GM19438 (cell line): ENCODE results near the gene ANKRD30BL.
"Not testable (repeated sequence)": the region's sequence is repeated elsewhere in the genome, so short reads cannot be mapped to it uniquely, and the experiment has no call there.

Experiments
- ATAC-seq: cut with Tn5 transposase; IDR thresholded peaks from one replicate; pipeline ENCODE4 v1.9.1; 2021; ENCODE audit warnings: low read depth; ENCODE audit not compliant: unreplicated experiment

The ANKRD30BL gene, protein sequence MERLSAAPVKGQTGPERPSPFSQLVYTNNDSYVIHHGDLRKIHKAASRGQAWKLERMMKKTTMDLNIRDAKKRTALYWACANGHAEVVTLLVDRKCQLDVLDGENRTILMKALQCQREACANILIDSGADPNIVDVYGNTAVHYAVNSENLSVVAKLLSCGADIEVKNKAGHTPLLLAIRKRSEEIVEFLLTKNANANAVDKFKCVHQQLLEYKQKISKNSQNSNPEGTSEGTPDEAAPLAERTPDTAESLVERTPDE

GRCh38 chr2:132161161-132162124, at the start of gene ANKRD30BL:
TSS of gene ANKRD30BL (minus strand) at chr2:132161952. CDS start at chr2:132161705, 247 bp downstream.
- not testable (repeated sequence) for ATAC-seq

DNA sequence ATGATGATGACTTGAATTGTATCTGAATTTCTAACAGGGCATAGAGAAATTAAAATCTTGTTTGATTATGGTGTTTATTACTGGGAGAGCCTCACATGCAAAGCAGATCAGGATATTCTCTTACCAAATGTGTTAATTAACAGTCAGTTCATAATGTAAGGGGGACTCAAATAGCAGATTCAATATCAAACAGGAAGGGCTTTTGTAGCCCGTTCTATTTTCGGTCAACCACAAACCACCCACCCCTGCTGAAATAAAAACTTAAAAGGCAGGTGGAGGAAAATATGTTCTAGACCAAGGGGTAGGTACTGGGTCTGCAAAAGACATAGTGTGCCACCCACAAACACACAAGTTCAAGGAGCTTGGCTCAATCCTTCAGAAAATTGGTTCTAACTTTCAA, 41.1 kb upstream of the ANKRD30BL start:
- ATAC-seq = not testable (repeated sequence)

GRCh38 chr2:132192854-132193253, 31.1 kb upstream of the ANKRD30BL start:
- not testable (repeated sequence) for ATAC-seq

DNA sequence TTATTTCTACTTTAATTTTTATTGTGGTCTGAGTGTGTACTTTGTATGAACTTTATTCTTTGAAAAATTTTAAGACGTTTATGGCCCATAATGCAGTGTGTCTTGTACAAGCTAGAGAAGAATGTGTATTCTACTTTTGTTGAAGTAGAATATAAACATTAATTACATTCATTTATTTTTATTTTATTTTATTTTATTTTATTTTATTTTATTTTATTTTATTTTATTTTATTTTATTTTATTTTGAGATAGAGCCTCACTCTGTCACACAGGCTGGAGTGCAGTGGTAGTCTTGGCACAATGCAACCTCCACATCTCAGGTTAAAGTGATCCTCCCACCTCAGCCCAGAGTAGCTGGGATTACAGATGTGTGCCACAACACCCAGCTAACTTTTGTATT, 5.3 kb upstream of the ANKRD30BL start:
- not testable (repeated sequence) for ATAC-seq

- ATAC-seq = not testable (repeated sequence)
Measured at GRCh38 chr2:132162125-132162660, 441 bp upstream of the ANKRD30BL start.

DNA sequence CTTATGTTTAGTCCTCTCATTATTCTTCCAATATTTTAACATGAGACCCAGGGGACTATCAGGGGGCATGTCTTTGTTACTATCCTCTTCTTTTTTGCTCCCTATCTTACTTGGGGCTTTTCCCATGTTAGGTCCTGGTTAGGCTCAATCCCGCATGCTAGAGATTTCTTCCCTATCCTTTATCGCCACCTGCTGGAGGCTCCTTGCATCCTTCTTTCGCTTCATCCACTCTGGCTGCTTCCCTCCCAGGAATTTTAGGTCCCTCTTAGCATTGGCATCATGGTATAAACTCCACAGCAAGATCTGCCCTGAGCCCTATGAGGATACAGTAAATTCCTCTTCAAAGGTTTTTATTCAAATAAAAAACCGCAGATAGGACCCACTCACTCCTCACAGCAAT, 15.0 kb downstream of the ANKRD30BL start:
- not testable (repeated sequence) for ATAC-seq
